IMR-90 (cell line): ENCODE results near the gene BCDIN3D. TPM values are rescaled to one million over a fixed set of nuclear protein-coding genes. Genes with fewer than 3 reads are reported as not detected.

Source experiments
- ATAC-seq: fragments of 200-7000 bp; cut with Tn5 transposase; 2 replicates; pipeline ENCODE4 v1.9.1; 2020; ENCODE audit warnings: low read depth, mild to moderate bottlenecking, moderate library complexity
- BruUV-seq: library from RNA; stranded (reverse); fragments of 400-500 nt; replicated peaks from 2 replicates; lab custom pipeline; 2021; lab: Mats Ljungman, UMichigan
- CTCF ChIA-PET: fragments of 300-600 bp; formaldehyde crosslinking; extraction: SDS; loops from one replicate; lab custom pipeline; 2021; ENCODE audit warnings: antibody characterized with exemption; lab: Yijun Ruan, JAX
- POLR2A ChIA-PET: fragments of 300-600 bp; sonication (Branson Sonifier 250); formaldehyde crosslinking; loops from one replicate; lab custom pipeline; 2022; ENCODE audit warnings: antibody characterized with exemption; ENCODE audit not compliant: unreplicated experiment; lab: Charles Lee
- DNase-seq: peaks from one replicate; pipeline ENCODE4 v3.0.0; 2013
- H2AFZ ChIP-seq: replicated peaks from 2 replicates; pipeline ENCODE3; 2013; ENCODE audit warnings: low read length, mild to moderate bottlenecking; ENCODE audit not compliant: poor library complexity
- H2AK5ac ChIP-seq: 2 replicates; pipeline ENCODE4 v1.6.1; 2013; ENCODE audit warnings: low read depth, low read length, inconsistent platforms
- H2AK9ac ChIP-seq: replicated peaks from 2 replicates; pipeline ENCODE3; 2013; ENCODE audit warnings: mild to moderate bottlenecking, low read depth, low read length, moderate library complexity; ENCODE audit not compliant: poor library complexity
- H2BK120ac ChIP-seq: 2 replicates; pipeline ENCODE4 v1.6.1; 2013; ENCODE audit warnings: low read depth, low read length, inconsistent platforms
- H2BK15ac ChIP-seq: 3 replicates; pipeline ENCODE4 v1.6.1; 2013; ENCODE audit warnings: low read depth, low read length, inconsistent platforms
- H2BK20ac ChIP-seq: 2 replicates; pipeline ENCODE4 v1.6.1; 2013; ENCODE audit warnings: low read depth, mild to moderate bottlenecking, inconsistent platforms, low read length, moderate library complexity
- H2BK5ac ChIP-seq: 2 replicates; pipeline ENCODE4 v1.6.1; 2013; ENCODE audit warnings: mild to moderate bottlenecking, low read depth, low read length, inconsistent platforms; ENCODE audit not compliant: poor library complexity, severe bottlenecking
- H3K14ac ChIP-seq: replicated peaks from 2 replicates; pipeline ENCODE4 v1.6.1; 2013; ENCODE audit warnings: low read depth, low read length, inconsistent platforms
- H3K18ac ChIP-seq: 2 replicates; pipeline ENCODE4 v1.6.1; 2013; ENCODE audit warnings: low read depth, low read length, control low read depth
- H3K23ac ChIP-seq: 2 replicates; pipeline ENCODE4 v1.6.1; 2013; ENCODE audit warnings: low read depth, low read length, inconsistent platforms
- H3K27ac ChIP-seq: 2 replicates; pipeline ENCODE4 v1.5.1; 2013; ENCODE audit warnings: mild to moderate bottlenecking, control low read depth, low read length; ENCODE audit not compliant: insufficient read depth
- H3K27me3 ChIP-seq: 2 replicates; pipeline ENCODE4 v1.6.1; 2013; ENCODE audit warnings: low read length; ENCODE audit not compliant: control insufficient read depth, insufficient read depth
- H3K36me3 ChIP-seq: 2 replicates; pipeline ENCODE4 v1.6.1; 2013; ENCODE audit warnings: low read length, mixed read lengths; ENCODE audit not compliant: control insufficient read depth, insufficient read depth
- H3K4ac ChIP-seq: 2 replicates; pipeline ENCODE4 v1.6.1; 2013; ENCODE audit warnings: low read depth, low read length, inconsistent platforms
- H3K4me1 ChIP-seq: 2 replicates; pipeline ENCODE4 v1.6.1; 2013; ENCODE audit warnings: low read length, mixed read lengths; ENCODE audit not compliant: control insufficient read depth, insufficient read depth
- H3K4me2 ChIP-seq: 2 replicates; pipeline ENCODE4 v1.6.1; 2013; ENCODE audit warnings: low read depth, mild to moderate bottlenecking, control low read depth, low read length, moderate library complexity
- H3K4me3 ChIP-seq: 2 replicates; pipeline ENCODE4 v1.5.1; 2013; ENCODE audit warnings: low read depth, mild to moderate bottlenecking, control low read depth, low read length, moderate library complexity; ENCODE audit not compliant: insufficient read depth
- H3K56ac ChIP-seq: 2 replicates; pipeline ENCODE4 v1.6.1; 2013; ENCODE audit warnings: low read length, inconsistent platforms; ENCODE audit not compliant: insufficient read depth; ENCODE audit errors: extremely low read depth
- H3K79me1 ChIP-seq, 2 experiments: 2 replicates each; pipeline ENCODE4 v1.6.1; 2013; ENCODE audit warnings: low read length in 2 of 2, inconsistent platforms in 1 of 2, low read depth in 1 of 2
- H3K9ac ChIP-seq: 2 replicates; pipeline ENCODE4 v1.6.1; 2013; ENCODE audit warnings: low read depth, low read length, control low read depth
- H3K9me1 ChIP-seq: 2 replicates; pipeline ENCODE4 v1.6.1; 2013; ENCODE audit warnings: low read length, inconsistent platforms; ENCODE audit not compliant: insufficient read depth
- H3K9me3 ChIP-seq: 2 replicates; pipeline ENCODE4 v1.6.1; 2013; ENCODE audit warnings: low read length; ENCODE audit not compliant: control insufficient read depth, insufficient read depth
- H4K20me1 ChIP-seq: 2 replicates; pipeline ENCODE4 v1.6.1; 2013; ENCODE audit warnings: low read length, inconsistent platforms; ENCODE audit not compliant: insufficient read depth
- H4K5ac ChIP-seq: 2 replicates; pipeline ENCODE4 v1.6.1; 2013; ENCODE audit warnings: mild to moderate bottlenecking, low read depth, low read length, control low read depth
- H4K8ac ChIP-seq, 2 experiments: 2 replicates each; pipeline ENCODE4 v1.6.1; 2013; ENCODE audit warnings: low read depth in 2 of 2, low read length in 2 of 2, control low read depth in 1 of 2, inconsistent platforms in 1 of 2
- H4K91ac ChIP-seq: 2 replicates; pipeline ENCODE4 v1.6.1; 2013; ENCODE audit warnings: low read depth, low read length, inconsistent platforms; ENCODE audit not compliant: insufficient read depth
- BHLHE40 ChIP-seq: fragments of 150-350 bp; IDR thresholded peaks from 2 replicates; pipeline ENCODE4 v1.6.1; 2016; ENCODE audit warnings: mild to moderate bottlenecking, low read depth, low read length
- CHD1 ChIP-seq: IDR thresholded peaks from 2 replicates; pipeline ENCODE4 v1.6.1; 2012; ENCODE audit warnings: low read depth, low read length, improper control_type of control experiment
- ELK1 ChIP-seq: fragments of 150-350 bp; IDR thresholded peaks from 2 replicates; pipeline ENCODE4 v1.6.1; 2016; ENCODE audit warnings: low read depth, mild to moderate bottlenecking, low read length, moderate library complexity, borderline replicate concordance
- MXI1 ChIP-seq: IDR thresholded peaks from 2 replicates; pipeline ENCODE4 v1.6.1; 2012; ENCODE audit warnings: low read depth, mild to moderate bottlenecking, low read length, moderate library complexity, borderline replicate concordance
- WGBS, 2 experiments: methylation state at CpG; one replicate each; pipeline versions ENCODE4 v1.1.5 to v1.1.7; 2013; ENCODE audit warnings: missing lambda C conversion rate in 2 of 2; ENCODE audit not compliant: insufficient read length in 1 of 2; ENCODE audit errors: extremely low coverage in 2 of 2; 5-methylcytosine and 5-hydroxymethylcytosine counted together
- dilution Hi-C: fragments of 300-500 bp; cut with HindIII; formaldehyde crosslinking; loops from one replicate; pipeline ENCODE4 v1.14.3; 2018; ENCODE audit warnings: low sequenced_read_pairs; ENCODE audit not compliant: unreplicated experiment
- in situ Hi-C: fragments of 300-500 bp; cut with MboI; formaldehyde crosslinking; loops from 3 replicates; pipeline ENCODE4 v1.14.3; 2019; ENCODE audit warnings: low sequenced_read_pairs, inconsistent platforms, mixed read lengths
- intact Hi-C: fragments of 100-400 bp; cut with micrococcal nuclease; formaldehyde crosslinking; loops from 2 replicates; pipeline ENCODE4 v1.10.0; 2022
- polyA plus RNA-seq, 3 experiments: library from polyadenylated mRNA; depleted of rRNA; stranded (reverse); fragments of >200 nt; gene quantifications; 2 replicates each; pipeline ENCODE4 v1.2.3, GENCODE V29; 2012; ENCODE audit warnings: low replicate concordance in 1 of 3
- total RNA-seq: library from RNA; depleted of rRNA; stranded (reverse); fragments of >200 nt; gene quantifications from 2 replicates; pipeline ENCODE4 v1.2.3, GENCODE V29; 2012

BCDIN3D gene
- total and polyA plus RNA-seq, 2 of the 4 experiments (the other 2 are of a cell fraction): 2.3 TPM

GRCh38 chr12:49854976-49855375 is 12.1 kb upstream of the BCDIN3D start:
- H2BK5ac ChIP-seq: no peak overlapping the region
- H4K5ac ChIP-seq: no peak overlapping the region
- no peaks in the 10 kb centered on the region for H4K20me1 ChIP-seq
- no peak overlapping the region; the same call in 1 of the 2 replicates for H3K23ac ChIP-seq
- H3K27me3 ChIP-seq: peaks cover 21% of the 10 kb centered on the region
- H3K56ac ChIP-seq: no peak overlapping the region
- no peak overlapping the region for H2BK120ac ChIP-seq
- no peak overlapping the region for H3K18ac ChIP-seq
- no peak overlapping the region for H4K91ac ChIP-seq
- H2BK15ac ChIP-seq: no peak overlapping the region
- no peaks in the 10 kb centered on the region for H3K4me1 ChIP-seq
- H3K9me1 ChIP-seq: no peaks in the 10 kb centered on the region
- no peaks in the 10 kb centered on the region for H3K36me3 ChIP-seq
- H2AFZ ChIP-seq: no peak overlapping the region
- DNase-seq: no peak
- no peak overlapping the region for H2AK9ac ChIP-seq
- H3K79me1 ChIP-seq: no peaks in the 10 kb centered on the region
- CTCF ChIA-PET: no interaction called here
- ATAC-seq: no peak
- H3K14ac ChIP-seq: no peak overlapping the region
- H2BK20ac ChIP-seq: no peak overlapping the region
- in situ Hi-C loops: no loop called here
- H3K27ac ChIP-seq: no peak overlapping the region
- H3K9me3 ChIP-seq: no peaks in the 10 kb centered on the region
- no peak overlapping the region for H3K4me2 ChIP-seq
- no TSS peak for BruUV-seq
- TF ChIP-seq MXI1 (no peak), ELK1 (no peak), BHLHE40 (no peak), CHD1 (no peak)
- H3K4me3 ChIP-seq: no peak overlapping the region
- H4K8ac ChIP-seq: no peak overlapping the region
- no peak overlapping the region for H2AK5ac ChIP-seq
- 75% methylated on average over 3 of the region's 4 CpGs; no CpG with 5 or more reads in 1 of the 2 experiments for WGBS, 2 experiments
- no peak overlapping the region for H3K4ac ChIP-seq
- dilution Hi-C loops: no loop called here
- no peak overlapping the region for H3K9ac ChIP-seq
- intact Hi-C loops: no loop called here
- POLR2A ChIA-PET: no interaction called here
